22Rv1 (cell line): ENCODE data around the gene IFITM1.
"Not testable (repeated sequence)": the region's sequence is repeated elsewhere in the genome, so short reads cannot be mapped to it uniquely, and the experiment has no call there.

Experiments
- H3K27ac ChIP-seq: fragments of 450-650 bp; 2 replicates; pipeline ENCODE4 v1.5.1; 2017
- CTCF ChIP-seq: fragments of 450-650 bp; IDR thresholded peaks from 2 replicates; pipeline ENCODE4 v1.5.1; 2017; ENCODE audit warnings: mild to moderate bottlenecking
- ZFX ChIP-seq: fragments of 450-650 bp; IDR thresholded peaks from 2 replicates; pipeline ENCODE4 v1.6.1; 2017; ENCODE audit warnings: antibody characterized with exemption, borderline replicate concordance

The IFITM1 gene

GRCh38 chr11:325796-326591 lies 12.2 kb downstream of the IFITM1 start:
- no peak overlapping the region for H3K27ac ChIP-seq

GRCh38 chr11:326592-326841 lies 12.7 kb downstream of the IFITM1 start:
- no peak overlapping the region for H3K27ac ChIP-seq
- TF ChIP-seq CTCF (no peak), ZFX (no peak)

More at GRCh38 chr11:325796-326591, 12.2 kb downstream of the IFITM1 start:
- no peak for TF ChIP-seq CTCF
- TF ChIP-seq ZFX = no peak

- H3K27ac ChIP-seq = no peak overlapping the region
- TF ChIP-seq ZFX = no peak
- no peak for TF ChIP-seq CTCF
These were observed 13.2 kb downstream of the IFITM1 start for GRCh38 chr11:326842-327580.

GRCh38 chr11:327581-327923 lies 13.7 kb downstream of the IFITM1 start:
- TF ChIP-seq CTCF (no peak), ZFX (no peak)
- H3K27ac ChIP-seq = no peak overlapping the region

- TF ChIP-seq ZFX (no peak), CTCF (no peak)
- H3K27ac ChIP-seq = no peak overlapping the region
These were observed 14.2 kb downstream of the IFITM1 start for GRCh38 chr11:328012-328411.

GRCh38 chr11:328516-329100 lies 14.8 kb downstream of the IFITM1 start:
- not testable (repeated sequence) for H3K27ac ChIP-seq

- TF ChIP-seq CTCF (no peak), ZFX (no peak)
- H3K27ac ChIP-seq = no peak overlapping the region
These were observed 16.0 kb downstream of the IFITM1 start for GRCh38 chr11:329886-330253.

GRCh38 chr11:330307-330693 lies 16.5 kb downstream of the IFITM1 start:
- H3K27ac ChIP-seq = no peak overlapping the region
- TF ChIP-seq CTCF (no peak), ZFX (no peak)
